Islet of Langerhans (tissue), 1 donor: ENCODE results near the gene GDF7.

Experiments
- FAIRE-seq: peaks from one replicate; lab custom pipeline; 2011; peaks lifted over from hg19 to GRCh38; lab: Jason Lieb, UNC

The GDF7 gene

DNA sequence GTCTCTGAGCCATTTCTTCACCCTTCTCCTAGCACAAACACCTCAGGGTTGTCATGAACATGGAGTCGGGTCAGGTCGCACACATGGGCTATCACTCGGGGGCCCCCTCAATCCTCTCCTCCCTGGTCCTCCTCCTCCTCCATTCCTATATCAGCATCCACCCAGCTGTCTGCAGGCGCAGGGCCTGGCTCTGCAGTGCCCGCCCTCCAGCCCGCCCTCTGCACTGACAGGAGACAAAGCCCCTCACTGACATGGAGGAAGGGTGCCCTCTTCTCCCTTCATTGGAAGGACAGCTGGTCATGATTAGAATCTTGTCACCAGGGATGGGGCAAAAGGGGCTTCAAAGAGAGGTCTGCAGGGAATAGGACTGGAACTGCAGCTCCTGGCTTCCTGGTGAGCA lies 37.8 kb upstream of the GDF7 start:
- FAIRE-seq, result no peak

DNA sequence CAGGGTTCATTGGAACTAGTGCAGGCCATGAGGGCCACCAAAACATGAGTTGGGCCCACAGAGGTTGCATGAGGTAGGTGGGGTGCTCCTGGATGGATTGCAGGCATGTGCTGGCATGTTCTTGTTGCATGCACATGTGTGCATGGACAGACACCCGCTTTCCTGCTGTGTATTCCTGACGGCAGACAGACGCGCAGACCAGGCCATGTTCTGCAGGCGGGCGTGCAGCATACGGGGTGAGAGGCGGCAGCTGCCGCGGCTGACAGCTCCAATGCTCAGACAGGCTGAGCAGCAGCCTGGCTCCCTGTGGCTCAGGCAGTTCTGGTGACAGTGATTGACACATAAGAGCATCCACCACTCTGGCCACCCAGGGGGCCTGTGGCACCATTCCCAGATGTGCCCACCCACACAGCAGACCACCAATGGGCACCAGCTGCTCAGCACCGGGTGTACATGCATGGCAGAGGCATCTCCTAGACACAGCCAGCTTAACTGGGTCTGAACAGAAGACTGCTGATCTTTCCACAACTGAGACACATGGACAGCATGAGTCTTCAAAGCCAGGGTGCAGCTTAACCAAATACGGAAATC lies 37.3 kb upstream of the GDF7 start:
- FAIRE-seq, result no peak

GRCh38 chr2:20630967-20631366 lies 36.0 kb upstream of the GDF7 start:
- FAIRE-seq, result no peak

DNA sequence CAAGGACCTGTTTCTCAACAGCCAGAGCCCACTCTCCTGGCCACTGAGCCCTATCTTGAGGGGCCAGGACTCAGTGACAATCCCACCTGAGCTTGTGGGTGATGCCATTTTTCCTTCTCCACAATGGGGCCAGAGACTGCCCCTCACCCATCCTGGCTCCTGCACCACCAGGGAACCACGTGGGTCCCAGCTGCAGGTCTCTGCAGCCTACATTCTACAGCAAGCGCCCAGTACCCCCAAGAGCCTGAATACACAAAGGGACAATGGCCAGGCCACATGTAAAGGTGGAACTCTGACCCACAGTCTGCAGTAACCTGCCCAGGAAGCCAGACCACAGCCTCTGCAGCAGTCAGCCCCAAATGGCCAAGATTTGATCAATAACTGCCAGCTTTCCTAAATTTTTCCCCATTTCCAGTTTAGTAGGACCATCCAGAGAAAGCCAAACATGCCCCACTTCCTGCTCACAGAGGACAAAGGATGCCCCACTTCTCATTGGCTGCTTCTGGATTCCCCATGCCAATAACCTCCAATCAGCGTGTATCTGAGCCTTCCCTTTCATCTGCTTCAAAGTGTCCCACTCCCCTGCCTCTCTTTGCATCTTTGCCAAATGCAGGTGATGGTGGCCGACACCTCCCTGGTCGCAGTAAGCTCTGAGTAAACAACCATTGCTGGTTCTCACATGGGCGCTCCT lies 35.2 kb upstream of the GDF7 start:
- FAIRE-seq, result no peak

DNA sequence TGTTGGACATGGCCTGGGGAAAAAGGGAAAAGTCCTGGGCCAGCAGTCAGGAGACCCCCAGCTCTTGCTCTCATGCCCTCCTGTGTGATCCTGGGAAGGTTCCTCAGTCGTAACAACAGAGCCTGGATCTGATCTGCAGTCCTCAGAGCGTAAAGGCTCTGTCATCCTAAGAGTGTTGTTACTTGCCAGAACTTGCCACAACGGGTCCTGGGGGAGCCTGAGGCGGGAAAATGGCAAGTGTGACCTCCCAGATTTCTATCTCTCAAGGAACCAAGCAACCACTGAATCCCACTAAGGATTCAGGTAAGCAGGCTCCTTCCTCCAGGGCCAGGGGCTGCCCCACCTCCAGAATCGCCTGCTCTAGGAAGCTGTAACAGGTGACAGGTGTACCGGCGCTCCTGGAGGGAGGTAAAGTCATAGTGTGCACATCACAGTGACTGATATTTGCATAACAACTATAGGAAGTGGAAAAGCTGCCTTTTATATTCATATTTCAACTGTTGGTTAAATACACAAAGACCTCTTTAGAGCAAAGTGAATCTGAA lies 34.4 kb upstream of the GDF7 start:
- no peak for FAIRE-seq

DNA sequence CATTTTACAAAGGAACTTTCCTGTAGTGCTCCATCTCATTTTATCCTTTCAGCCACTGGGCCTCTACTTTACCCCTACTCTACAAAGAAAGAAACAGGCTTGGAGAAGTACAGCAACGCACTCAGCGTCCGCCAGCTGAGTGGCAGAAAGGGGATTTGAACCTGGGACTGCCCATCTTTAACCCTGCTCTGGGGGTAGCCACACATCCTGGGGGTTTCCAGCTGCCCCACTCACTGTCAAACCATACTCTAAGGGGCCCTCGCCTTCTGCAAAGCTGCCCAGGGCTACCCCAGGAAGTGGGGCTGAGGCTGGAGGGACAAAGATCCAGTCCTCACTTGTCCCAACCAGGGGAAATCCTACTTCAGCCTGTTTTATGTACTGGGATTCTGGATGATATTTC lies 33.9 kb upstream of the GDF7 start:
- no peak for FAIRE-seq

- FAIRE-seq, result no peak
Observed at GRCh38 chr2:20633794-20634506, 33.0 kb upstream of the GDF7 start.

- no peak for FAIRE-seq
Observed at GRCh38 chr2:20634507-20635112, 32.3 kb upstream of the GDF7 start.

DNA sequence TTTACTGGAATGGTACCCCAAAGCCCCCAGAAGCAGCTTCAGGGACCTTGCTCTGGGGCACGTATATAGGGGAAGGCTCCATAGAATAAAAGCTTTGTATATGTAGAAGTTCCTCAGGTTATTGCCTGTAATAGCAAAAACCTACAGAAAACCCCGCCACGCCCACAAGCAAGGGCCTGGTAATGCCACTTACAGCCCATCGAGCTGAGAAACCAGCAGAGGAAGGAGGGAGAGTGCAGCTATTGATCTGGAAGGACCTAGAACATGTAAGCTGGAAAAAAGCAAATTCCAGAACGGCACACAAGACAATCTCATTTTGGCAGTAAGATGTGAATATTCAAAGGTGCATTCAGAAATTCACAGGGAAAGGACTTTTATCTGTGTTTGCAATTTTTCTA lies 31.8 kb upstream of the GDF7 start:
- no peak for FAIRE-seq

GRCh38 chr2:20635675-20636584 lies 31.0 kb upstream of the GDF7 start:
- FAIRE-seq, result no peak

- FAIRE-seq, result no peak
Observed at GRCh38 chr2:20637147-20637546, 29.8 kb upstream of the GDF7 start.

DNA sequence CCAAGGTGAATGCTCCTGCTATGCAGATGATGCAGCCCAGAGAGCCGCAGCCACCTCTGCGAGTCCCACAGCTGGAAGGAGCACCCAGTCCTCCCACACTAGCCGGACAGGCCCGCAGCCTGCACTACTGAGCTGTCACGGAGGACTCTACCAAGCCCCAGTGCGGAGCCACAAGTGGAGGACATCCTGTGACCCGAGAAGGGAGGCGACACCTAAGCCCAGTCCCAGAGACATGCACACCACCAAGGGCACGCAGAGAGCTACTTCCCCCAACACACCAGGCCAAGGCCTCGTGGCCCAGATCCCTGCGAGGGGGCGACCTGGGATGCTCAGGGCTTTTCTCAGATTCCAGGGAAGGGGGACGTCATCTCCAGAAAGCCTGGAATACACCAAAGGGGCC lies 28.9 kb upstream of the GDF7 start:
- FAIRE-seq, result no peak

DNA sequence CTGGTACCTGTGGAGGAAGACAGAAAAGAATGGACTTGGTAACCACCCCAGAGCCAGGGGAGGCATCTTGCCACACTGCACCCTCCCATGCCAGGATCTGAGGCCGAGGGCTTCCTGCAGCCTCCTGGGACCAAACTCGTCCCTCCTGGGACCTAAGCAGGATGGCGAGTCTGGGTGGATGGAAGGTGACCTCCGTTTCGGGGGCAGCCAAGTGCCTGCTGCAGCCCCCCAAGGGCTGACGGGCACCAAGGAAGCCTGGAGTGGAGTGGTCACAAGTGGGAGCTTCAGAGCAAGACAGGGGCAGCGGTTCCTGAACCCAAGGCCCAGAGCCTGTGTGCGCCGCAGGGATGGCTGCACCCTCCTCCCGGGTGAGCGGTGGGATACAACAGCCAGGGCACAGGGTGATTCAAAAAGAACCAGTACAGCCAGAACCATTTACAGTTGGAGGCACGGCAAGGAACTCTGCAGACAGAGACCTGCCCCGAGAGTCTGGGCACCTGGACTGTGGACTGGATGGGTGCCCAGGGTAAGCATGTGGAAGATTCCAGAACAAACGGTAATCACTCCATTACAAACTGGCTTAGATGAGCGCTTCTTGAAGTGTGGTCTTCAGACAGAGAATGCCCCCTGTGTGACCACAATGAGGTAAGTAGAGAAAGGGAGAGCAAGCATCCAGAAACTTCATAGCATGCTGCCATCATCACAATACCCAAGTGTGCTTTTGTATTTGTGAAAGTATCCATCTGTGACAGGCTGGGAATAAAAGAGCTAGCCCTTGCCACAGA lies 28.1 kb upstream of the GDF7 start:
- FAIRE-seq, result no peak

GRCh38 chr2:20640411-20641122 lies 26.4 kb upstream of the GDF7 start:
- no peak for FAIRE-seq

DNA sequence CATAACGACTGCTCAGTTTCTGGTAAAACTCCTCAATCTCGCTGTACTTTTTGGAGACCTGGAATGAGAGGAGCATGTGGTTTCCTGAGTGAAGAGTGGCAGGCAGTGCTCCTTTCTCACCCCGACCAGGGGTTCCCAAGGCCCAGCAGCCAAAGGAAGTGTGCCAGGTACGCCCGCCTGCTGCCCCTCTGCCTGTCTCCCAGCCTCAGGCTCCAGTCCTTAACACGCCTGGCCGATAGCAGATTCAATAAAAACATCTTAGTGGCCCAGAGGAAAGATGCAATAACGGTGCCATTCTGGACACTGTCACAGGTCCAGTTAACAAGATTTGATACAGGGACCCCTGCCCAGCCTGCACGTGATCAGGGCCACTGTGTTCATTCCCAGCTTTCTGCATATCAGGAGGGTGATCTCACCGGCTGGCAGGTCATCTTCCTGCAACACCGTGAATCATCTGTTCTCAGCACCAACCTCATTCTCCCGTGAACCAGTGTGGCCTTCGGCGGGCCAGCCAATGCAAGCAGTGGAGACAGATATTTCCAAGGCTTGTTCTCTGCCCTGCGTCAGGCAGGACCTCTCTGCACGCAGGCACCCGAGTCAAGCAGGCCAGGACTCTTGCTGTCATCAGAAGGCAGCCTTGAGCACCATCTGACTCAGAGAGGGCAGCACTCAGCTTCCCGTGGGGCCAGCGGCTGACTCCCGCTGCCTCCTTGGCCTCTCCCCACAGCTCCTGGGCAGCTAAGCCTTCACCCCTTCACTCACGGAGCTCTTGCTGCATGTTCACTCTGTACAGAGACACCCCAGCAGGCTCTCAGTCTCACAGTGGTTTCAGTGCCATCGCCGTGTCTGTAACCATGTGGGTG lies 25.6 kb upstream of the GDF7 start:
- FAIRE-seq, result no peak

DNA sequence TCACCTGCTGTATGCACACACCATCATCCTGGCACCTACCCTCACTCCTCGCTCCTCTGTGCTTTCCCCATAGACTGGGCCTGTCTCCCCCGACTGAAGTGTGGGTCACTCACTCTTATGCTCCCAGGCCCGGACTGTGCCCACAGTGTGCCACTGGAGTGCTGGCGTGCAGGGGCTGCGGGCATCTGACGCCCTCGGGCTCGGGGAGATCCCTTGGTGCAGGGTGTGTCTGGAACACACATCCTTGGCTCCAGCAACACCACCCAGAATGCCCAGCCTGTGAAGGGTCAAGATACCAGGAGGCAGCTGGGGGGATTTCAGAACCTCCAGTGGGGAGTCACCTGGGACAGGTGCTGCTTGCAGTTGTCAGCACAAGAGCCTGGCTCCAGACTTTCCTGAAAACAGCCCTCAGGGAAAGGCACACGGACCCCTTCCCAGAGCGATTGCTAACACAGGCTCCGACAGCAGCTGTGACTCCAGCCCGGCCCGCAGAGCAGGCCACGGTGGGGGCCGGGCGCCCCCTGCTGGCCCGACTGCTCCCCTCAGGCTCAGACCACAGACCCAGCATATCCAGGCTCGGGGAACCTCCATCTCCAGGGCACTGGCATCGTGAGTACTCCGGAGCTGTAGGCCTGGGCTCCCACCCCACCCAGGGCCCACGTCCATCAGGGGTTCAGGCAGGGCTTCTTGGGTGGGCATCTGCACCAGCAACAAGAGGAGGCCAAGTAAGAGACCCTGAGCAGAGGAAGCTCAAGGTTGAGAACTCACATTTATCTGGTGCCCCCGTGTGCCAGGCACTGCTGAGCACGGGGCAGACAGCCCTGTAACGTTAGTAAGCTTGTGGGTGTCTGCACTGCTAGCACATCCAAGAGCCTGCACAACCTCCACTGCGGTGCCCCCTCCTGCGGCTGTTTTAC lies 24.6 kb upstream of the GDF7 start:
- no peak for FAIRE-seq

DNA sequence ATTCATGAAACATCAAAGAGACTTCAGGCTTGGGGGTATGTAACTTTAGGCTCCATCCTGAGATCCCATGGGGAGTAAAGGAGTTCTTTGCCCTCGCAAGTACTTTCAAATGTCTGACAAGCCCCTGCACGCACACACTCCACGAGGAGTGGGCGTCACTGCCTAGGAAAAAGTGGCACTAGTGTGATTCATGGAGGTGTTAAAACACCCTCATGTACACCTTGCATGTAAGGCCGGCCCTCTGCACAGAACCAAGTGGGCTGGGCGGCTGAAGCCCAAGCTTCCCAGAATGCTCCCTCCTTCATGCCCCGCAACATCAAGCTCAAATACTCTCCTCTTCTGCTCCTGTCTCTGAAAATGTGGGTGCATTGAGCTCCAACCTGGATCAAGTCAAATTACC lies 23.9 kb upstream of the GDF7 start:
- no peak for FAIRE-seq

GRCh38 chr2:20643826-20644225 lies 23.1 kb upstream of the GDF7 start:
- no peak for FAIRE-seq
